Measurements from ENCODE around the gene PRUNE1.

The PRUNE1 gene

DNA sequence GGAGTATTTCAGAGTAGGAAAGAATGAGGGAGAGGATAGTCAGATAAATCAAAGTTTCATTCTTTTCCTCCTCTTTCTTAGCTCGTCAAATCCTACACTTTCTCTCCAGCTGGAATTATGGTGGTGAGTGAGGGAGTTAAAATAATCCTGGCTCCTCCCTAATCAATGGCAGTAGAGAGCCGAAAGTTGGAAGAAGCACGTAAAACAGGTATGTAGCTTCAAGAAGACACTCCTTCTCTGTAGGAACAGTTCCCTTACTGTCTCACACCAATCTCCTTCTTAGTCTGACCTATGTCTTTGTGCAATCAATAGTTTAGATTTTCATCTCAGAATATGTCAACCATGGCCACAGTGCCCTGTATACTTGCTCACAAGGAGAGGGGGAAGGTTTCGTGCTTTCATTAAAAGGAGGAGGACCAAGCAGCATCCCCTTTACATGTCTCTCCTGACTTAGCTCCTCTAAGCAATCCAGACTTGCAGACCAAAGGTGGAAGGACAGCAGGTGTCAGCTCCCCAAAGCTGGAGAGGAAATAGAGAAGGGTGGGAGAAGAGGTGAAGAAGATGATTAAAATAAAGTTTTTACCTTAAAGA lies 2.4 kb upstream of the PRUNE1 start:
- DNase-seq (ENCODE audit: low read depth in 2 of 2): no peak

DNA sequence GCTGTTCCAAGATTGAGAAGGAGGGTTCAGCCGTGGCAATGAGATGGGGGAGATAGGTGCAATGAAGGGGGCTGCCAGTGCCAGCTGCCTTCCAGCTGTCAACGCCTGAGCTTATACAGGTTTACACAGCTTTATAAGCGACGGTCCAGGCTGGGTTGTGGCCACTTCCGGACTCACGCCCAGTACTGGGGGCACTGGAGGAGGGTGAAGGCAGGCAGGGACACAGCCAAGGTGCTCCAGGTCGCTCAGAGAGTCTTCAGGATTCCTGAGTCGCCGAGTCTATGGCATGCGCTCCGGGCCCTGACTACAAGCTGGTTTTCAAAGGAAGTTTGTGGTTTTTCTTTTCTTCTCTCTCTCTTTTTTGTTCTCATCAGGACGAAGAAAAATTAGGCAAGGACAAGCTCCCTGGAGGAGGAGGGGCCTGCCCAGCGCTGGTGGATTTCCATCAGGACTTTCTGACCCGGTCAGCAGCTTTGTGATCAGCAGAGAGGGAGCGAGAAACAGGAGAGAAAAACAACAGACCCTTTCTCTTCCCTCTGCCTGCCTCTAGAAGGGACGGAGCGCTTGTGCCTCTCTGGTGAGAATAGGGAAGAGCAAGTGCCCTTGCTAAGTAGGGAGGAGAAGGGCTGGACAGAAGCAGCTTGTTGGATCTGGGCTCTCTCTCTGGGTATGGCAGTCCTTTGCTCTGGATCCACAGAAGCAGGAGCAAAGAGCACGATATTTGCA lies 1.8 kb upstream of the PRUNE1 start, which contains the start of gene MINDY1:
Gene MINDY1, minus strand, starts transcription at position 576 of the 726 bp plus-strand sequence. CDS start 4,285 bp downstream, outside the sequence.
- no peak for DNase-seq (ENCODE audit: low read depth in 2 of 2)

DNA sequence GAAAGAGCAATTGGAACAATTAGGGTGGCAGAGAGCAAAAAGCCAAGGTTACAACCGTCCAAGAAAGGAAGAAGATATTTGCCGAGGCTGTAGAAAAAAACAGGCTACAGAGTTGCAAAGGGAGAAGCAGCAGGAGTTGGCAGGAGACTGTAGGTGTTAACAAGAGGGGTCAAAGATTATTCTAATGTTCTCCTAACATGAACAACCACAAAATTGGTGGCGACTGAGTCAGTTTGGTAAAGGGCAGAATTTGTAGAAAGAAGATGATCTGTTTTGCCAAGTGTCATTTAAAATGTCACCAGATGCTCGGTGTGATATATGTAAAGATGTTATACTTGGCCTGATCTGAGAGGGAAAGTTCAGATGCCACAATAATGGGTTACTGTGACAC lies 401 bp upstream of the PRUNE1 start:
- no peak for DNase-seq (ENCODE audit: low read depth in 2 of 2)

DNA sequence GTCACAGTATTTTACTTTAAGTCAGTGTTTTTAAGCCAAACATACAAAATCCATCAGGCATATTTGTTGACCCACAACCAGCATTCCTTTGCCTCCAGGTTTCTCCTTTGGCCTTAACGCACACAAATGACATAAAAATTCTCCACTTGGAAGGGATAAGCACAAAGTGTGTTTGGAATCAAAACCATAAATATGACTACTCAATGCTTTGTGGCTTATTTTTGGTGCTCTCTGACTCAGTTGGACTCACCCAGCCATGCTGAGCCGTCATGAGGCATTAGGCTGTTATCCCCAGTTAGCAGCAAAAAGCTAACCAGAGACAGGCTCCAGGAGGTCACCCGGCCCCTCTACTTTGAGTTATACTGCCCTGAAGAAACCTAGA lies 948 bp downstream of the PRUNE1 start:
- DNase-seq (ENCODE audit: low read depth in 2 of 2): no peak

DNA sequence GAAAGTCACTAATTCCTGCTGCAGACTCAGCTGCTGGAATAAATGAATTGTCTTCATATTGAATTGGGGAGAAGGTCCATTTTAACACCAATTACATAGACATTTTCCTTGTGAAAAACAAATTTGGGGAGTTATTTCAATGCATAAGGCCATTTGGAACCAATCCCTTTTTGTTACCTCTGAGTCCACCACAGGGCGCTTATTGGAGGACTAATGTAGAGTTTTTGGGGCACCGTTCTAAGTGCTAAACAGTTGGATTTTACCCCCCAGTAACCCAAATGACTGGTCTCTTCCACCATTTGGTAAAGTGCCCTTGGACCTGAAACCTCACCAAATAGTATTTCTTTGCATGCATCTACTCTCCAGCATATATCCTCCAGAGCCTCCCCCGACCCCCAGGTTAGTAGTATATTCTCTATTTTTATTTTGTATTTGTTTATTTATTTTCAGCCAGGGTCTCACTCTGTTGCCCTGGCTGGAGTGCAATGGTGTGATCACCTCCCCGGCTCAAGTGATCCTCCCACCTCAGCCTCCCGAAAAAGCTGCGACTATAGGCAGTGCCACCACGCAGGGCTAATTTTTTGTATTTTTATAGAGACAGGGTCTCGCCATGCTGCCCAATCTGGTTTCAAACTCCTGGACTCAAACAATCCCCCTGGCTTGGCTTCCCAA lies 1.6 kb downstream of the PRUNE1 start:
- no peak for DNase-seq (ENCODE audit: low read depth in 2 of 2)

DNA sequence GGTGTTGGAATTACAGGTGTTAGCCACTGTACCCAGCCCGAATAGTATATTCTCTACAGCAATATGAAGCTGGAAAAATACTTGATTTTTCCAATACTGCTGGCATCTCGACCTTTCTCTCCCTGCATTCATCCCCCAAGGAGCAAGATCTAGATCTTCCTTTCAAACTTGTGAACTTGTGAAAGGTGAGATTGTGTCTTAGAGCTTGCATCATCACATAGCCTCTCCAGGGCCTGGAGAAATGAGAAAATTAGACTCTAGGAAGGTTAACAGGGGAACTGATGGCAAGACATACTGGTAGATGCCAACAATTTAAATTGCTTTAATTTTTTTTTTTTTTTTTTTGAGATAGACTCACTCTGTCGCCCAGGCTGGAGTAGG lies 2.1 kb downstream of the PRUNE1 start:
- DNase-seq (ENCODE audit: low read depth in 2 of 2): no peak

DNA sequence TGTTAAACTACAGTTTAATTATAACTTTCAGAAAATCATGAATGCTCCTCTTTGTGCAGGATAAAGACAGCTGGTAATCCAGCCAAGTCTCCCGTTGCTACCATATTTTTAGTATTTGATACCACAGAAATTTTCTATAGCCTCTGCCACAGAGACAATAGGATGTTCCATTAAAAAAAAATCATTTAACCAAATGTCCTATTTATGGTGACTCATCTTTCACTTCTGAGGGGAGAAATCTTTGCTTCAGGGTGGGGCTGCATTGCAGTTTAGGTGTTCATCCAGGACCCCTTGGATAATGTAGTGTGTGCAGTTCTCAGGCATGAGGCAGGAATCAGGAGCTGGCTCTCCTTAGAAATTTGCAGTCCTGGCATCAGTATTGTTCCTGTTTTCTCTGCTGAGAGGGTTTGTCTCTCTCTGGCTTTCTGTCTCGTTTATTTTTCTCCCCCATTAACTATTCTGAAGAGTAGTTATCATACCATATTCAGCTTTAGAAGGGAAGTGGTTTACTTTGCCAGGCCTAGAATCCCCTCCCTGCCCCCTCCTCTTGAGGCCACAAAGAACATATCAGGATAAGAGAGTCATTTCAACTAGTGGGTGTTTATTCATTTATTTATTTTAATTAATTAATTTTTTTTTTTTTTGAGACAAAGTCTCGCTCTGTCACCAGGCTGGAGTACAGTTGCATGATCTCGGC lies 3.1 kb downstream of the PRUNE1 start:
- no peak for DNase-seq (ENCODE audit: low read depth in 2 of 2)

DNA sequence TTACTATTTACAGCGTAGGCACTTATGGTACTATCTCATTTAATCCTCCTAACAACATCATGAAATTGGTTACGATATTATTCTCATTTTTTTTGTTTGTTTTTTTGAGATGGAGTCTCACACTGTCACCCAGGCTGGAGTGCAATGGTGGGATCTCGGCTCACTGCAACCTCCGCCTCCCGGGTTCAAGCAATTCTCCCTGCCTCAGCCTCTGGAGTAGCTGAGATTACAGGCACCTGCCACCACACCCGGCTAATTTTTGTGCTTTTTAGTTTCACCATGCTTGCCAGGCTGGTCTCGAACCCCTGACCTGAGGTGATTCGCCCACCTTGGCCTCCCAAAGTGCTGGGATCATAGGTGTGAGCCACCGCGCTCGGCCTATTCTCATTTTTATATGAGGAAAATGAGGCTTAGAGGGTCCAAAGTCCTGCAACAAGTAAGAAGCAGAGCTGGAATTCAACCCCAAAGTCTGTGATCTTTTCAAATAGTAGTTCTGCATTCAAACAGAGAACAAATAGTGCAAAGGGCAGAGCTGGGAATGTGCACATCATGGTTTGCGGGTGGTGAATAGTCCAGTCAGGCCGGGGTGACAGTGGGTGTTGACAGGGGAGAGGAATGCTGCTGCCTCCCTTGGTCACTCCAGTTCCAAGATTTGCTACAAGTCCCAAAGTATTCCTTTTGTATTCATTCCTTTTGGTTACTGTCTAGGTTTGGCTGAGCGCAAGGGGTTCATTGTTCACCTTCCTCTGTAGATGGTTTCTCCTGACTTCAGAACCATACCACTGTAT lies 4.6 kb downstream of the PRUNE1 start:
- no peak for DNase-seq (ENCODE audit: low read depth in 2 of 2)

DNA sequence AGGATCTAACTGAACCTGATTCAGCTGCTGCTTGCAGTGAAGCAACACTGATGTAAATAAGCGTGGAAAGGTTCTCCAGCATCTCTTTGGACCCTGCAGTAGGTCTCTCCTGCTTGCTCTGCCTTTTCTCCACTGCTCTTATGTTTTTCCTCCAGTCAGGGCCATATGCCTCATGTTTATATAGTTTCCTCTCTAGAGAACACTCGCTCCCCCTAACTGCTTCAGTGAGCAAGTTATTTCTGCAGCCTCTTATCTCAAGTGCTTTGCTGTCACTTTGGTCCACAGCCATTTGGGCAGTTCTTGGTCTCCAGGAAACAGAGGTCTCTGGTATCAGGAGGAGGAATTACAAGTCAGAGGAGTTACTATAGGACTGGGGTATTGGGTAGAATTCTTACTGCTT lies 5.3 kb downstream of the PRUNE1 start:
- no peak for DNase-seq (ENCODE audit: low read depth in 2 of 2)

DNA sequence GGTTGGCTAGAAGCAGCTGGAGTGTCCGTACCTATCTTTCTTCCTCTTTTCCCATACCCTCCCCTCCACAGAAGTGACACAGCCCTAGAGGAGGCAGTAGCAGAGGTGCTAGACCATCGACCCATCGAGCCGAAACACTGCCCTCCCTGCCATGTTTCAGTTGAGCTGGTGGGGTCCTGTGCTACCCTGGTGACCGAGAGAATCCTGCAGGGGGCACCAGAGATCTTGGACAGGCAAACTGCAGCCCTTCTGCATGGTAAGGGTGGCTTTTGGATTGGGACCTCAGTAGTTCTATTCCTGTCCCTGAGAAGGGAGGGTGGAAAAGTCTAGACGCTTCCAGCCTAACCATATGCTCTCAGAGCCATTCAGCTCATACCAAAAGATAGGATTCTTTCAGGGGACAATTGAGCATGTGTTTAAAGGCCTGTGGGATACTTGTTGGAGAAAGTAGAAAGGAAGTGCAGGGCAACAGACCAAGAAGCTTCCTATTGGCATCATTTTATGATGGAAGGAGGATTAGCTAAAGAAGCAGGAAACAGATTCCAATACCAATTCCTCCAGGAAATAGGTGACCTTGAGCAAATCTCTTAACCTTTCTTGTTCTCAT lies 16.4 kb downstream of the PRUNE1 start:
- DNase-seq (ENCODE audit: low read depth in 2 of 2): peak; percentile 53 to 75

DNA sequence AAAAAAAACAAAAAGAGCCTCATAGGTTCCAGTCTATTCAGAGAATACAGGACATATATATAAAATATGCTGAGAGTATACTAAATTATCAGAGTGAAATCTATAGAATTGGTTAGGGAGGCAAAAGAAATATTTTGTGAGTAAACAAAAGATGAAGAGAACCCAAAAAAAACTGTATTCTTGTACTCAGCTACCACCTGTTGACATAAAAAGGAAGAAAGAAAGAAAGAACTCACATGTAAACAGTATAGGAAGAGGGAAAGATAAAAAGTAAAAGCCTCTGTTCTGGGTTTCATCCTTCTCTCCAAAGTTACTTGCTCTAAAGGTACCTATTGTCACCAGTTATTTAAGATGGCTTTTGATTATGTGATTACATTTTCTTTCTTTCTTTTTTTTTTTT lies 18.2 kb downstream of the PRUNE1 start:
- no peak for DNase-seq (ENCODE audit: low read depth in 2 of 2)

DNA sequence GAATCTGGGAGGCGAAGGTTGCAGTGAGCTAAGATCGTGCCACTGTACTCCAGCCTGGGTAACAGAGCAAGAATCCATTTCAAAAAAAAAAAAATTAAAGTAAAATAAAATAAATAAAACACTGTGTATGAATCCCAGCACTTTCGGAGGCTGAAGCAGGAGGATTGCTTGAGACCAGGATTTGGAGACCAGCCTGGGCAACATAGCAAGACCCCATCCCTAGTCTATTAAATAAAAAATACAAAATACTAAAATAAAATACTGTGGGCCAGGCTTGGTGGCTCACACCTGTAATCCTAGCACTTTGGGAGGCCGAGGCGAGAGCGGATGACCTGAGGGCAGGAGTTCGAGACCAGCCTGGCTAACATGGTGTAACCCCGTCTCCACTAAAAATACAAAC lies 23.9 kb downstream of the PRUNE1 start:
- DNase-seq (ENCODE audit: low read depth in 2 of 2): no peak

DNA sequence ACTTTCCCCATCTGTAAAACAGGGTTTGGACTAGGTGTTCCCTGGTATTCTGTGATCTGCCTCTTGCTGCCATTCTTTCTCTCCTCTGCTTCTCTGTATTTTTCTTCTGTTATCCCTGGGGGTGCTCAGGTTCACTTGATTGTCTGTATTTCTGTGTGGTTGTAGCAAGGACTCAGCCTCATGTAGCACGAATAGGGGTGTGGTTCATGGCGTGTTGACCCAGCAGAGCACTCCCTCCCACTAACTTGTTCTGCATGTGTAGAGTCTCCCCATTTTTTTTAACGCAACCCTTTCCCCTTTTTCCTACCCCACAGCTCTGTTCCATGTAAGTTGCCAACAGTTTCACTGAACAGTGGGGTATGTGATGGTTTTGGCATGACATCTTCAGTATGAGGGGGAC lies 26.9 kb downstream of the PRUNE1 start:
- no peak for DNase-seq (ENCODE audit: low read depth in 2 of 2)

DNA sequence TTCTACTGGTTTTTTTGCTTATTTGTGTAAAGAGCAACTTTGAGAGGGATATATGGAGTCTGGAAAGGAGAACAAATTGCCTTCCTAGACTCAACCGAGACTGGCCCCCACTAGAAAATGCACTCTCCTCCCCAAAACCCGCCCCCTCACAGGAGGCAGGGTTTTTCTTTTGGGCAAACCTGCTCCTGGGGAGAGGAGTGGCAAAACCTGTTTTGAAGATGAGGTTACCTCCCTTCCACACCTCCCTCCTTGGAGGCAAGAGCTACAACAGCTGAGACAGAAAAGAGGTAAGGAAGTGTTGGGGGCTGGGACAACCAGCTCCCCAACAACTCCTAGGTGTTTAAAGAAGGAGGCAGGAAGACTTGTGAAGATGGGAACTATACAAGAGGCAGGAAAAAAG lies 28.1 kb downstream of the PRUNE1 start, which contains the start of gene BNIPL:
Gene BNIPL, plus strand, starts transcription at position 231 of the 400 bp plus-strand sequence. Its CDS starts 140 bp downstream, at position 371.
- no peak for DNase-seq (ENCODE audit: low read depth in 2 of 2)

DNA sequence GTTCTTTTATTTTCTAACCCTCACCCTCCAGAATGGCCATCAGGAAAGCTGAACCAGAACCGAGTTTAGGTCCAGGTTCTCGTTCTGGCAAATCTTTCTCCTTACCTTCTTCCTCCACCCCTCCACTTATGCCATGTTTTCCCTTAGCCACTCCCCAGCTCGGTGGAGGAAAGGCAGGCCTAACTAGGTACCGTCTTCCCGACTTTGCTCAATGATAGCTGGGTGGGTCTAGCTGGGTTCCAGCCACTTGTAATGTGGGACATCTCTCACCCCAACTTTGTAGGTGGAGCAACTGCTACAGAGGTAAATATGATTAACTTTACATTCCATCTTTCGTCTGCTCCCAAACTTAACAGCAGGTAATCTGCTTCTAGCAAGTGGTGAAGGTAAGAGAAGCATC lies 28.8 kb downstream of the PRUNE1 start:
- DNase-seq (ENCODE audit: low read depth in 2 of 2): no peak

DNA sequence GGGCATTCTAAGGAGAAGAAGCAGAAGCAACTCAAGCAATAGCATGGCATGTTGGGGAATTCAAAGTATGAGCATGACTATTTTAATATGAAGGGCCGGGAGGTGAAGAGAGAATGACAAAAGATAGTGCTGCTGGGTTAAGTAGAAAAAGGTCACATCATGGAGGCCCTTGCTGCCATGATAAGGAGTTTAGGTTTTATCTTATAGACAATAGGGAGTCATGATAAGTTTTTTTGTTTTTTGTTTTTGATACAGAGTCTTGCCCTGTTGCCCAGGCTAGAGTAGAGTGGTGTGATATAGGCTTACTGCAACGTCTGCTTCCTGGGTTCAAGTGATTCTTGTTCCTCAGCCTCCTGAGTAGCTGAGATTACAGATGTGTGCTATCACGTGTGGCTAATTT lies 31.3 kb downstream of the PRUNE1 start:
- no peak for DNase-seq (ENCODE audit: low read depth in 2 of 2)

DNA sequence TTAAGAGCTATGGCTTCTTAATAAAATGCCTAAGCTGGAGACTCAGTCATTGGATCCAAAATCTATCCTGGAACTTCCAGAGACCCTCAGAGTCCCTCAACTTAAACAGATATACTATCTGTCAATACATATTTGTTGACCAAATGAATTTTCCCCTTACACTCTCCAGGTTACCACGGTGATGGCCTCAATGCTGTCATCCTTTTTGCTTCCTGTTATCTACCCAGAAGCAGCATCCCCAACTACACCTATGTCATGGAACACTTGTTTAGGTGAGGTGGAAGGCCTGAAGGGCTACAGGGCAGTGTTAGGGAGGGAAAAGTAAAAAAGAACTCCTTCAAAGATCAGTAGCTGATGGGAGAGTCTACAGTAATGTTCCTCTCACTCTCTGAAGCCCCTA lies 34.9 kb downstream of the PRUNE1 start:
- DNase-seq (ENCODE audit: low read depth in 2 of 2): no peak

DNA sequence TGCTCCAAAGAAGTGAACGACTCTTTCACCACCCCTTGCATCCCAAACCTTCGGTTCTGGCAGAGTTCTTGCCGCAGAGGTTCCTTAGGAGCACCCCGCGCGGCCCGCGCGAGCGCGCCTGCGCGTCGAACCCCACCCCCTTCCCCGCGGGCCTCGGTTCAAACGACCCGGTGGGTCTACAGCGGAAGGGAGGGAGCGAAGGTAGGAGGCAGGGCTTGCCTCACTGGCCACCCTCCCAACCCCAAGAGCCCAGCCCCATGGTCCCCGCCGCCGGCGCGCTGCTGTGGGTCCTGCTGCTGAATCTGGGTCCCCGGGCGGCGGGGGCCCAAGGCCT lies 39.3 kb downstream of the PRUNE1 start, which contains the start of gene C1orf56:
Gene C1orf56, plus strand, starts transcription at position 161 of the 334 bp plus-strand sequence. Its CDS starts 97 bp downstream, at position 258.
- no peak for DNase-seq (ENCODE audit: low read depth in 2 of 2)

DNA sequence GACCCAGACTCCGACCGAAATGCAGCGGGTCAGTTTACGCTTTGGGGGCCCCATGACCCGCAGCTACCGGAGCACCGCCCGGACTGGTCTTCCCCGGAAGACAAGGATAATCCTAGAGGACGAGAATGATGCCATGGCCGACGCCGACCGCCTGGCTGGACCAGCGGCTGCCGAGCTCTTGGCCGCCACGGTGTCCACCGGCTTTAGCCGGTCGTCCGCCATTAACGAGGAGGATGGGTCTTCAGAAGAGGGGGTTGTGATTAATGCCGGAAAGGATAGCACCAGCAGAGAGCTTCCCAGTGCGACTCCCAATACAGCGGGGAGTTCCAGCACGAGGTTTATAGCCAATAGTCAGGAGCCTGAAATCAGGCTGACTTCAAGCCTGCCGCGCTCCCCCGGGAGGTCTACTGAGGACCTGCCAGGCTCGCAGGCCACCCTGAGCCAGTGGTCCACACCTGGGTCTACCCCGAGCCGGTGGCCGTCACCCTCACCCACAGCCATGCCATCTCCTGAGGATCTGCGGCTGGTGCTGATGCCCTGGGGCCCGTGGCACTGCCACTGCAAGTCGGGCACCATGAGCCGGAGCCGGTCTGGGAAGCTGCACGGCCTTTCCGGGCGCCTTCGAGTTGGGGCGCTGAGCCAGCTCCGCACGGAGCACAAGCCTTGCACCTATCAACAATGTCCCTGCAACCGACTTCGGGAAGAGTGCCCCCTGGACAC lies 39.8 kb downstream of the PRUNE1 start:
- DNase-seq (ENCODE audit: low read depth in 2 of 2): no peak

DNA sequence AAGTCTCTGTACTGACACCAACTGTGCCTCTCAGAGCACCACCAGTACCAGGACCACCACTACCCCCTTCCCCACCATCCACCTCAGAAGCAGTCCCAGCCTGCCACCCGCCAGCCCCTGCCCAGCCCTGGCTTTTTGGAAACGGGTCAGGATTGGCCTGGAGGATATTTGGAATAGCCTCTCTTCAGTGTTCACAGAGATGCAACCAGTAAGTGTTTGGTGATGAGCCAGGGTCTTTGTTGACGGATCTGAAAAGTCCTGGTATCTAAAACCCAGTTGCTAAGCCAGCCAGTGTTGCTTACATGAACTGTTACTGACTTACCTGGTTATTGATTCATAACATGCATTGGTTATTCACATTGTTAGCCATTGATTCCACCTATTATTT lies 40.4 kb downstream of the PRUNE1 start:
- DNase-seq (ENCODE audit: low read depth in 2 of 2): no peak

DNA sequence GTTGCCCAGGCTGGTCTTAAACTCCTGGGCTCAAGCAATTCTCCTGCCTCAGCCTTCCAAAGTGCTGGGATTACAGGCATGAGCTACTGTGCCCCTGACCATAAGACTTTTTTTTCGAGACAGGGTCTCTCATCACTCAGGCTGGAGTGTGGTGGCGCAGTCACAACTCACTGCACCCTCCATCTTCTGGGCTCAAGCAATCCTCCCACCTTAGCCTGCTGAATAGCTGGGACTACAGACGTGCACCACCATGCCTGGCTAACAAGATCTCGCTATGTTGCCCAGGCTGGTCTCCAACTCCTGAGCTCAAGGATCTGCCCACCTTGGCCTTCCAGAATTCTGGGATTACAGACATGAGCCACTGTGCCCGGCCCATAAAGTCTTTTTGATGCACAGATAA lies 41.2 kb downstream of the PRUNE1 start:
- DNase-seq (ENCODE audit: low read depth in 2 of 2): no peak

Measured in stimulated activated CD8-positive, alpha-beta memory T cell treated with anti-CD3 and anti-CD28 coated beads, Interleukin-15, amount 100 ng/mL, for 4 hours (primary cell).